GM12801 (cell line): ENCODE measurements around the gene DPPA2.

ENCODE experiments used
- CTCF ChIP-seq: IDR thresholded peaks from one replicate; pipeline ENCODE4 v1.5.1; 2011; ENCODE audit warnings: control low read depth; ENCODE audit not compliant: insufficient read length; ENCODE audit errors: extremely low read depth

DPPA2 gene

GRCh38 chr3:109313061-109313460 is 3.3 kb downstream of the DPPA2 start:
- TF ChIP-seq CTCF: no peak

DNA sequence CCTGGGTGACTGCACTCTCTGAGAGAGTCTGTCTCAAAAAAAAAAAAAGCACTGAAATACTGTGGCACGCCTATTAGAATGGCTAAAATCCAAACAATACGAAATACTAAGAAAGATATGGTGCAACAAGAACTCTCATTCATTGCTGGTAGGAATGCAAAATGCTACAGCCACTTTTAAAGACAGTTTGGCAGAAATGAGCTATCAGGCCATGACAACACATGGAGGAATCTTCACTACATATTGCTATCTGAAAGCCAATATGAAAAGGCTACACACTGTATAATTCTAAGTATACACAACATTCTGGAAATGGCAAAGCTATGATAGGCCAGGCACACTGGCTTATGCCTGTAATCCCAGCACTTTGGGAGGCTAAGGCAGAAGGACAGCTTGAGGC is 18.8 kb downstream of the DPPA2 start:
- no peak for TF ChIP-seq CTCF

- TF ChIP-seq CTCF: no peak
Observed at GRCh38 chr3:109284071-109284470, 32.2 kb downstream of the DPPA2 start.

DNA sequence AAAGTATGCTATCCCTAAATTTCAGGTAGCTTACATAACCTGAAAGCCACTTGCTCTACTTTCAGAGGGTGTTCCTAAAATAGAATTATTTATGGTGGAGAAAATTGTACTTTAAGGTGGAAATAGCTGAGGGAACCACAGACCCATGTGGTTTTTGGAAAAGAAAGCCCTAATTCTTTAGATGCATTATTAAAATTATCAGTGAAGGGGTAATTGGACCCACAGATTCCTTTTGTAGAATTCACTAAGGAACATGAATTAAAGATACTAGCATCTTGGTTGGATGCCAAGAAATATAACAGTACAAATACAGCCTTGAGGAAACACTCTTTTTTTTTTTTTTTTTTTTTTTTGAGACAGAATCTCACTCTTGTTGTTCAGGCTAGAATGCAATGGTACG is 37.8 kb downstream of the DPPA2 start:
- no peak for TF ChIP-seq CTCF

DNA sequence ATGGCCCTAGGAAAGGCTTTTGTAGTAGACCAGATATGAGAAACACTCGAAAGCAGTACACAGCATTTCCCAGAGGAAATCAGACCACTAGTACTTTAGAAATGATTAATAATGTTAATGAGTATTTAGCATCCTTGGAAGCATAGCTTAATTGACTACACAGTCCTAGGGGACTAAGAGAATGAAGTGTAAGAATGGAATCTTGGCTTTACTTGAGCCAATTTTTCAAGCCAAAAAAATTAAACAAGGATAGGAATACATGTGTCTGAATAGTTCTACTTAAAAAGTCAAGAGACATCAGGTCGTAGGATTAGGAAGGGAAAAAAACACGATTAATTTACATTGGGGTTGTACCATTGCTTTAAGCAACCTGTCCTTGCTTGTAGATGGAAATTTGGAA is 38.2 kb downstream of the DPPA2 start:
- TF ChIP-seq CTCF: no peak

DNA sequence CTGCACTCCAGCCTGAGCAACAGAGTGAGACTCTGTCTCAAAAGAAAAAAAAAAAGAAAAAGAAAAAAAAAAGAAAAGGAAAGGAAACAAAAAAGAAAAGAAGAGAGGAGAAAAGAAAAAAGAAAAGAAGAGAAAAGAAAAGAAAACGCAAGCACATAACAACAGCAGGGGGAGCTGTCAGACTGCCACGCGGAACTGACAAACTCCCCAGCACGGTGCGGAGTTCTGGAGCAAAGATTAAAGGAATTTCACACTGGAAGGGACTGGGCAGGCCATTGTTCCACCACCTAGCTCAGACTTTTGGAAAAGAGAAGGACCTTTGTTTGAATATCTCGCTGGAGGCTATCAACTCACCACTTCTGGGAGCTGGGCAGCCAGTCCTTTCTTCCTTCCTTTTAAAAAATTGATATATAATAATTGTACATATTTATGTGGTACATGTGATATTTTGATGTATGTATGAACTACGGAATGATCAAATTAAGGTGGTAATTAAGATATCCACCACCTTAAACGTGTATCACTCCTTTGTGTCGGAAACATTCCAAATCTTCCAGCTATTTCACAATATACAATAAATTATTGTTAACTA is 40.5 kb downstream of the DPPA2 start:
- TF ChIP-seq CTCF: no peak

DNA sequence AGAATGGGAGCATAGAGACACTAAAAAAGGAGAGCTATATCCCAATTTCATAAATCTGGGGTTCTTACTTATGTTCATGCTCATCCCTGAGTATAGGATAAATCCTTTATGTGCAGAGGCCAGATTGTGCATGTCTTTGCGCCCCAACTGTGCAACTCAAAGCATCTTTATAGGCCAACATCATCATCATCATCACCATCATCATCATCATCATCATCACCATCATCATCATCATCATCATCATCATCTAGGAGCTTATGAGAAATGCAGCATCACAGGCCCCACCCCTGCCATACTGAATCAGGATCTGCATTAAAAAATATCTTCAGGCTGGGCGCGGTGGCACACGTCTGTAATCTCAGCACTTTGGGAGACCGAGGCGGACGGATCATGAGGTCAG is 45.5 kb downstream of the DPPA2 start:
- TF ChIP-seq CTCF: no peak
